Fibroblast of pulmonary artery (primary cell): ENCODE data around the gene TMEM9.

ENCODE experiments used
- DNase-seq: peaks from one replicate; pipeline ENCODE4 v3.0.0-alpha.2; 2010; ENCODE audit warnings: low read depth
- H3K4me3 ChIP-seq: replicated peaks from 2 replicates; pipeline ENCODE4 v1.5.1; 2011; ENCODE audit warnings: low read depth, mild to moderate bottlenecking, control low read depth, low read length, moderate library complexity
- TF ChIP-seq, protein P1 (sequence below): IDR thresholded peaks from 2 replicates; pipeline ENCODE4 v1.5.1; 2011; ENCODE audit warnings: mild to moderate bottlenecking, control low read depth, low read length, inconsistent platforms; ENCODE audit errors: missing control alignments

TMEM9 gene

DNA sequence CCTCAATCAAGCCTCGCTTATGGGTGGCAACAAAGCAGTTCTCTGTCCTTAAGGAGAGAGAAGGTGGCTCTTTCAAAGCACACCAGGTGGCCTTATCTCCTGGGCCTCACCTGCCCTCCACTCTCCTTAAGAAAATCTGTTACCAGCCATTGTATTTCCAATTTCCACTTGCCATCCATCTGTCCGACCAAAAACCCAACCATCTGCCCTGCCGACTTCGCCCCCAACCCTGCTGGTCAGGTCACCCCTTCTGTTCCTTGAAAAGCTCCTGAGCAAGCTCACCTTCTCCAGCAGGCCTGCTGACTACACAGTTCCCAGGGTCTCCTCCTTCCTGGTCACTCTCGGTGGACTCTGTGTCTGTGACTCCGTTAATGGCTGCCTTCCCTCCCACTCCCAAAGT lies 35.7 kb upstream of the TMEM9 start:
- no peak overlapping the region for H3K4me3 ChIP-seq
- no peak for DNase-seq
- TF ChIP-seq, protein P1, sequence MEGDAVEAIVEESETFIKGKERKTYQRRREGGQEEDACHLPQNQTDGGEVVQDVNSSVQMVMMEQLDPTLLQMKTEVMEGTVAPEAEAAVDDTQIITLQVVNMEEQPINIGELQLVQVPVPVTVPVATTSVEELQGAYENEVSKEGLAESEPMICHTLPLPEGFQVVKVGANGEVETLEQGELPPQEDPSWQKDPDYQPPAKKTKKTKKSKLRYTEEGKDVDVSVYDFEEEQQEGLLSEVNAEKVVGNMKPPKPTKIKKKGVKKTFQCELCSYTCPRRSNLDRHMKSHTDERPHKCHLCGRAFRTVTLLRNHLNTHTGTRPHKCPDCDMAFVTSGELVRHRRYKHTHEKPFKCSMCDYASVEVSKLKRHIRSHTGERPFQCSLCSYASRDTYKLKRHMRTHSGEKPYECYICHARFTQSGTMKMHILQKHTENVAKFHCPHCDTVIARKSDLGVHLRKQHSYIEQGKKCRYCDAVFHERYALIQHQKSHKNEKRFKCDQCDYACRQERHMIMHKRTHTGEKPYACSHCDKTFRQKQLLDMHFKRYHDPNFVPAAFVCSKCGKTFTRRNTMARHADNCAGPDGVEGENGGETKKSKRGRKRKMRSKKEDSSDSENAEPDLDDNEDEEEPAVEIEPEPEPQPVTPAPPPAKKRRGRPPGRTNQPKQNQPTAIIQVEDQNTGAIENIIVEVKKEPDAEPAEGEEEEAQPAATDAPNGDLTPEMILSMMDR, result no peak

DNA sequence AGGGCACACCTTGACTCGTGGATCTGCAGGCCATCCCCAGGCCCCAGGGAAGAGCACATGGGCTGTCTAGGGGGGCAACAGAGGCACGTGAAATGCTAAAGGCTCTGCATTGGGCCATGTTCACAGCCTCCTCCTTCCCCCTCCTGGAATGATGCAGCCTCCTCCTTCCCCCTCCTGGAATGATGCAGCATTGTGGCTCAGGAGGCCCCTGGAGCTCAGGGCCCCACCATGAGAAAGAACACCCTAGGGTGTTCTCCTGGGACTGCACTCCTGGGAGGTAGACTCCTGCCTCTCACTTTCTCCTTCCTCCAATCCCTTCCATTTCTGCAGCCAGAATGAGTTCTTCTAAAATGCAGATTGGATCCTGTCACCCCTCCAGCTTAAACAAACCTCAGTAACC lies 34.8 kb upstream of the TMEM9 start:
- TF ChIP-seq, protein P1, result no peak
- no peak for DNase-seq

DNA sequence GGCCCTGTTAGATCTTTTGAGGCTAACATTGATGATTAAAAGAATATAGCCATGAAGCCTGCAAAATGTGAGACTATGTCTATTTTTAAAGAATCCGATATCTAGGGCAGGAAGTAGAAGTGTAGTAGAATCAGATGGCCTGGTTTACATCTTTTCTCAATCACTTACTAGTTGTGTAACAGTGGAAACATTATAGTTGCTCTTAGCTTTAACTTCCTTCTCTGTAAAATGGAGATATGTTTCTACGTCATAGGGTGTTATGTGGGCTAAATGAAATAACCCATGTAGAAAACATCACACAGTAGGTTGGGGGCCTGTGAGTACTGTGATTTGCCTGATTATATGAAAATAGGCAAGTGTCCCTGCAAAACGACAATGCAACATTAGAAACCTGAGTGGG lies 31.9 kb upstream of the TMEM9 start:
- DNase-seq, result no peak
- H3K4me3 ChIP-seq, result no peak overlapping the region
- TF ChIP-seq, protein P1, result no peak

More for the DNA sequence above, 34.8 kb upstream of the TMEM9 start:
- H3K4me3 ChIP-seq, result no peak overlapping the region

DNA sequence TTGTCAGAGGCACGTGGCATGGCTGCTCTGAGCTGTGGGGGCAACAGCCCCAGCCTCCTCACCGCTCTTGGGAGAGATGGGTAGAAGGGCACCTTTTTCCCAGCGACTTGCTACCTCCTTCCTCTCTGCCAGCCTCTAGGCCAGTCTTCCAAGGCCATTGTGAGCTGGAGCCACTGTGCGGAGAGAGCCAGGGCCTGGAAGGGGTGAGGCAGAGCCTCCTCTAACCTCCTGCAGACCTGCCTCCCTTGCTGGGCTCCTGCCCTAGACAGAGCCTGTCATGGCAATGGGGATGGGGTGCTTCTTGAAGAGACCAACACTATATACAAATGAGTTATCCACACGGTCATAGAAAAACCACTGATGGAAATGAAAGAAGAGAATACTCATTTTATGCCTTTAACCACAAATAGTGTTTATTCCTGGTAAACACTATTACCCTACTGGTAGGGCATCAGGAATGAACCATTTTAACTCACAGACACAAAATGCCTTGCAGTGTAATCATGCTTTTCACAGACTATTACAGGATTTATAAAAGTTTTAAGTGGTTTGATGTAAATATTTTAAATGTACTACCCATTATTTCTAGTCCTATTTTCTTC lies 31.4 kb upstream of the TMEM9 start:
- TF ChIP-seq, protein P1, result no peak
- H3K4me3 ChIP-seq, result no peak overlapping the region

DNA sequence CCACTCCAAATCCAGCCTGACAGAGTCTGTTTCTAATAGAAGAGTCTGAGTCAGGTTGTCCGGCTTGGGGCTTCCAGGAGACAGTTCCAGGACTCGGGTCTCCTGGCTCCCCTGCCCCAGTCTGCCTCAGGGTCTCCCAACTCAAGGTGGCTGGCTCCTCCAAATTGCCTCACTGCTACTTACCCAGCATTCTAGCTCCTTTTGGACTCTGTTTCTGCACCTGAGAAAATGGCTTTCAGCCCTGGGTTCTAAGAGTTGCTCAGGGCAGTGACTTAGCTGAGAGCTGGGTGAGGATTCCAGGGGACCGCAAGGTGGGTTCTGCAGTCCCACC lies 30.8 kb upstream of the TMEM9 start:
- H3K4me3 ChIP-seq, result no peak overlapping the region
- TF ChIP-seq, protein P1, result no peak
- DNase-seq, result no peak

More for the DNA sequence above, 31.4 kb upstream of the TMEM9 start:
- DNase-seq, result no peak

DNA sequence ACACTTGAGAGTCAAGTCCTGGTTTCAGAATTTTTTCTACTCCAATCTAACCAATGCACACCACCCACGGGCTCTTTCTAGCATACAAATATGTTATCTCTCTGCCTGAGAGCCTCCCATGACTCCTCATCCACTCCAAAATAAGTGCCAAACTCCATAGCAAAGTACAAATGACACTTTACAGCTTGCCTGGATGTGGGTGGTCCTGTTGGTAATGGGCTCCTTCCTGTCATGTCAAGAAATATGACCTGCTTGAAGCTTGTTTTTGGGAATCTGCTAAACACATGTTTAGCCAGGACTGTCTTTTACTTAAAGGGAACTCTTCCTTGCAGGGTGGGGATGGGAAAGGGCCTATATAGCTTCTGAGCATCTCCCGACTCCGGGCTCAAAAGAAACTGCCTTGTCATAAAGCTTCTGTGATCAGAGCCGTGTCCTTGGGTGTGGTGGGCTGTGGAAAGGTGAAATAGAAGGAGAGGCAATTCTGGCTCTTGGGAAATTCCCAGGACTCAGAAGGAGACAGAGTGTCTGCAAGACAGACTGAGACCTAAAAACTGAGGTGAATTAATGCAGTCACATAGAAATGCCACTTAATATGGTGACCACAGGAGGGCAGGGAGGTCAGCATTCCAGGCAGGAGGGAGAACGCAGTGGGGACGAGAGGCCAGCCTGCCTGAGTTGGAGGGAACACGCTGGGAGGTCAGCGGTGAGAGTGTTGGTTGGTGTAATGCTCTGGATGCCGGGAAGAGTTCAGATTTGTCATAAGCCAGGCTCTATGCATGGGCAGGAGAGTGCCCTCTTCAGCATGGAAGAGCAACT lies 30.2 kb upstream of the TMEM9 start:
- TF ChIP-seq, protein P1, result peak; percentile 74
- peak; percentile 68 for DNase-seq
- H3K4me3 ChIP-seq, result no peak overlapping the region
